GM12864 (cell line): ENCODE results near the gene WNT9A.

Experiments used
- DNase-seq: peaks from one replicate; pipeline ENCODE4 v3.0.0-alpha.2; 2011; ENCODE audit warnings: low read depth
- H3K4me3 ChIP-seq: 2 replicates; pipeline ENCODE4 v1.5.1; 2011; ENCODE audit warnings: mild to moderate bottlenecking, low read depth, low read length, control low read depth
- CTCF ChIP-seq: IDR thresholded peaks from 2 replicates; pipeline ENCODE4 v1.5.1; 2011; ENCODE audit warnings: low read depth, mild to moderate bottlenecking, moderate library complexity, low read length, control low read depth, inconsistent platforms; ENCODE audit errors: missing control alignments

WNT9A gene

DNA sequence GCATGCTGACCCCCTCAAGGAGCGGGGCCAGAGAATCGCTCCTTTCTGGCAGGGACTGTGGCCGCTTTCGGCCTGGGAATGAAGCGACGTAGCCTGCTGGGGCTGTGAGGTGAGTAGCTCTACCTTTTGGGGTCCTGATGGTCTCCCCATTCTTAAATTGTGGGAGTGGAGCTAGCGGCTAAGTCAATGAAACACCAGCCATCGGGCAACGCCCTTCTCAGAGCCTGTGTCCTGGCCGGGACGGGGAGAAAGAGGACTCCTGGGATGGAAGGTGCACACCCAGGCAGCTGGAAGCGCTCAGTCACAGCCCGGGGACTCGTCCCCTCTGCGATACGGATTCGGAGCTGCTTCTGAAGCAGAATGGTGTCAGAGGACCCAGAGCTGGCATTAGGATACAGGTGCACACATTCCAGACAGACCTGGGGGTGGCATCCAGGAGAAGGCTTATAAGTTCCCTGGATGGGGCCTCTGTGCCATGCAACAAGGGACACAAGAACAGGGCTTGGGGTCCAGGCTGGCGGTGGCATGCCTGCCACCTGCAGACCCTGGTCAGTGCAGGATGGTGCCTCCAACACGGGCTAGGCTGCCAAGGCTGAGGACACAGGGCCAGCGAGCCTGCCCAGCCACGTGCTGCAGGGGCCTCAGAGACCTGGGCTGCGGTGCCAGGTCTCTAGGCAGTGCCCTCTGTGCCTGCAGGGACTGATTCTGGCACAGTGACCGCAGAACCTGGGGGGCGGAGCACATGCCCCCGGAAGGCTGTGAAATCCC, 945 bp upstream of the WNT9A start:
- peak overlapping the region; percentile 6; the same call in 1 of the 2 replicates for H3K4me3 ChIP-seq
- no peak for TF ChIP-seq CTCF

DNA sequence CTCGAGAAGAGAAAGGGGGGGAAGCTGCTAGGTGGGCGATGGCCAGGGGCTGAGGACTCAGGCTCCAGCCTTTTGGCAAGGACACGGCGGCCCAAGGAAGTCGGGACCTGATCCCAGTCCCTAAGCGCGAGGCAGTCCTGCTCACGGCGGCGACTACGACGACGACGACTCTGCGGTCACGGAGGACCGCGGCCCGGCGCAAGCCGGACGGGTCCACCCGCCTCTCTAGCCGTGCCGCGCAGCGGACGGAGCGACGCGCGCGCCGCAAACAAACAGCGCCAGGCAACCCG, 401 bp downstream of the WNT9A start:
- no peak overlapping the region for H3K4me3 ChIP-seq
- no peak for TF ChIP-seq CTCF
- DNase-seq, result no peak

More for the DNA sequence above, 945 bp upstream of the WNT9A start:
- no peak for DNase-seq

GRCh38 chr1:227946624-227947385, 927 bp downstream of the WNT9A start:
- peak; percentile 37 for TF ChIP-seq CTCF
- DNase-seq, result no peak
- H3K4me3 ChIP-seq, result no peak overlapping the region

GRCh38 chr1:227945891-227946623, 1.7 kb downstream of the WNT9A start:
- no peak for DNase-seq
- H3K4me3 ChIP-seq, result no peak overlapping the region
- TF ChIP-seq CTCF, result no peak

GRCh38 chr1:227944931-227945890, 2.5 kb downstream of the WNT9A start:
- TF ChIP-seq CTCF, result no peak
- H3K4me3 ChIP-seq, result no peak overlapping the region
- no peak for DNase-seq
